SKM-1 (cell line): ENCODE data around the gene WDR86.

Experiments
- DNase-seq: peaks from one replicate; lab custom pipeline; 2025; ENCODE audit not compliant: unreplicated experiment; lab: John Stamatoyannopoulos, UW

WDR86 gene

DNA sequence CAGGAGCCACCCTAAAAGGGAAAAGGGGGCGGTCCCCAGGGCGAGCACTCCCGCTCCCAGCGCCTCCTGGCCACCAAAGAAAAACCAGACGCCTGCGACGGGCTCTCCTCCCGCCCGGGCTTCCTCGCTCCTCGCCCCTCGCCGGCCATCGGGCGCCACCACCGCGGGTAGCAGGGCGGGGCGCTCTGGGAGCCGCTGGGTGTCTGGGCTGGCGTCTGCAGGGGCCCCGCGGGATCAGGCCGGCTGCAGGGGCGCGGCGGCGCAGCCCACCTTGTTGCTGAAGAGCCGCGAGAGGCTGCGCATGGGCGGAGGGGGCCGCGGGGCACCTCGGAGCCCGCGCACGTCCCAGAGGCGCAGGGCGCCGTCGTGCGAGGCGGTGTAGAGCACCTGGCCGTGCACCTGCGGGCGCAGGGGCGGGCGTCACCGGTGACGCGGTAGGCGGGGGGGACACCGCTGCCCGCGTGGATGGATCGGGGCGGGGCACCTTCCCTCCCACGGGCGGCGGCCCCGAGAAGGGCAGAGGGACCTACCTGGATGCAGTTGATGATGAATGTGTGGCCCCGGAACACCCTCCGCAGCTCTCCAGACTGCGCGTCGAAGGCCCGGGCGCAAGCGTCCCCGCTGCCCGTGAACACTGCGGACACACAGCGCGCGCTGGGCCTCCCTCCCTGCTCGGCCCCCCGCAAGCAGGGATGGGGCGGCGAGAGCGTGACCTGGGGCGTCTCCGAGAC lies 28.3 kb downstream of the WDR86 start:
- no peak for DNase-seq

DNA sequence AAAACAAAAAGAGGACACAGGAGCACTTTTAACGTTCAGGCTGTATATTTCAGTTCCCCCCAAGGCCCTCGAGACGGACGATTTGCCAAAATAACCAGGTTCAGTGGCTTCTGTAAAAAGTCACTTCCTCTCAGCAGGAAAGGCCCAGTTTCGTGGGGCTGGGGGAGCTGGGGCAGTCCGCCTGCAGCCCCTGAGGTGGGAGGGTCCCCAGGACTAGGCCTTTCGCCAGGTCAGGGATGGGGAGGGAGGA lies 28.8 kb downstream of the WDR86 start:
- DNase-seq = no peak

DNA sequence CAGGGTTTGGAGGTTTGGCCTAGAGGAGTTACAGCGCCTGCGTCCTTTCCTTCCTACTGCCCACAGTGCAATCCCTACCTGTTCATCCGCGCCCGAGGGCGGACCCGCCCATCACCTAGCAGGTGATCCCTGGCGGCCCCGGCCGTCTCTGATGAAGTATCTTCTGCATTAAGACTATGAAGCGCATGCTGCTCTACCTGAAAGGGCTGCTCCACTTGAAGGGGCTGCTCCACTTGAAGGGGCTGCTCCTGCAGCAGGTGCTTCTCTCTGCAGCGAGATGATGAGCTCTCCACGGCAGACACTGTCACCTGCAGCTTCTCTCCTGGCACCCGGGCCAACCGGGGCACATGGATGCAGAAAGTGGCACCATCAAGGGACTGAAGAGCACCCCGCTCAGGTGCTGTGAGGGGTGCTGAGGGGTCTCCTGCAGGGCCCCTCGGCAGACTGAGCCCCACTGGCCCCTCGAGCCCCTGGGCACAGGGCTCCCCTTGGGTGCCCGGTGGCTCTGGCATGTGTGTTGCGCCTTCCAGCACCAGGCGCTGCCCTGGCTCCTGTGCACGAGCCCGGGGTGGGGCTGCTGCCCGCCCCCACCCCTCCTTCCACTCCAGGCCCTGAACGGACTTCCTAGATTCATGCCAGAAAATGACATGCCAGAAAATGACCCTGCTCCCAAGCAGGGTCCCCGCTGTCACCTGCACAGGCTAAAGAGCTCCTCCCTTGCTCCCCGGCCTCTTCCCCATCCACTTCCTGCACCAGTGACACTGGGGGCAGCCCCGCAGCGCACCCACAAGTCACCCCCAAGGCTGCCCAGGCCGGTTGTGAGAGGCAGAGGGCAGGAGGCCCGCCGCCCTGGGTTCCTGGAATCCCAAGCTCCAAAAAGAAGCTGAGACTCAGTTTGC lies 29.4 kb downstream of the WDR86 start:
- DNase-seq = no peak

DNA sequence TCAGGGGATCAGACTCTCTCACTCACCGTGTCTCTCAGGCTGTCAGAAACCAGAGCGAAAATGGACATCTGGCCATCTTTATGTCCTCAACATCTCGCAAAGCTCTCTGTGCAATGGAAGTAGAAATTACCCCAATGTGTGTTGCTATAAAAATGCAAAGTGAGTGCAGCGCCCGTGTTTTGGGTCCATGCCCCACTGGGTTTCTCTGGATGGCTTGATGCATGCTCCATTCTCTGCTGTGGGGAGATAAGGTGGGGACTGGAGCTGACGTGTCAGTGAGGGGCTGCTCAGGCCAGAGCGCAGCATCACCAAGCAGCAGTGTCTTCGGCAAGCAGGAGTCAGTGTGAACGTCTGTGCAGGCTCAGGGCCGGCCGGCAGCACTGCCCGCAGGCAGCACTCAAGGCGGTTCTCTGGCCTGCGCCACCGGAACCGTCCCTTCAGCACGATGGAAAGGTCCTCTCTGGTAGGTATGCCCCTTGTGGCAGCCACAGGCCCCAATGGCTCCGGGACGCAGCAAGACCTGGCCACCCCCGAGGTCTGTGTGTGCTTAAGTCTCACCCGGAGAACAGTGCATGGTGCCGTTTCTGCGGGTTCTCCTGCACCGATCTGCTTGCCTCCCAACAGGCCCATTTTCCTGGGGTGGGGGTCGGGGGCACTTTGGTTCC lies 30.2 kb downstream of the WDR86 start:
- DNase-seq = no peak

- no peak for DNase-seq
Observed at GRCh38 chr7:151379193-151379520, 30.7 kb downstream of the WDR86 start.

DNA sequence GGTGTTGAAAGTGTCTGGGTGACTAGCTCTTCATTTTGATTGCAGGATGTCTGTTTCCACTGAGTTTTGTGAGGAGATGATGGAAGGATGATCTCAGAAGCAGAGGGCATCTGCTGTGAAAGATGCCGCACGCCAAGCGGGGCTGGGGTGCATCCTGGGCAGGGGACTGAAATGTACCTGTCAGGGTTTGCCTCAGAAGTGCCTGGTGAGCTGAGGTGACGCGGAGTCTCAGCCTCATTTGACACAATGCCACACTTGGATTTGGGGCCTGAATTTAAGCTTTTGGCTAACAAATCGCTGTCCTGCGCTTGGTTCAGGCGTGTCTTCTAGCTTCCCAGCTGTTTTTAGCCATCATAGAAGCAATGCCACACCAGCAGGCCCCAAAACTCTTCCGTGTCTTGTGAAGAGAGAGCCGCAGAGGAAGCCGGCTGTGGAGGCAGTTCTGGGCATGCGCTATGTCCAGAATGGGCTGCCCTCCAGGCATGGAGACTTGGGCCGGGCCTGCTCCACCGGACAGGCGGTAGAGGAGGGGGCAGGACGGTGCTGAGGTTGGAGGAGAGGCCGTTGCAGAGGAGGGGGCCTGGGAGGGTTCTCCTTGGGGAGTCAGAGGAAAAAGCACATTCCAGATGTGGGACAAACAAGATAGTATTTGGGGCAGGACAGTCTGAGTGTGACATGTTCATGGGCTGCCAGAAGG lies 31.2 kb downstream of the WDR86 start:
- DNase-seq = no peak

DNA sequence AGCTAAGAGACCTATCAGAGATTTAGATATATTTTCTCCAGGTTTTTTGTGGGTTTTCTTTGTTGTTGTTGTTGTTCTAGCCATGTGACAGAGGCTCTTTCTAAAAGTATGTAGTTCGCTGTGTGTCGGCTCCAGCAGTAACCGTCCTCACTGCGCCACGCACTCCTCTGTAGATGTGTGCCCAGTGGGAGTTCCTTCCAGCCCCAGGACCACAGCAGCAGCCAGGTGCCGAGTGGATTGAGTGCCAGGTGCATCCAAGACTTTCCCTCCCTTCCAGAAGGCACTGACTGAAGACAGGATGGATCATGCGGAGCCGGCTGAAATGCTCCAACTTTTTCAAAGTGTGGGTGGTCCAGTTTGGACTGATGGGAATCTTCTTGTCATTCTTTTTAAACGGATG lies 31.8 kb downstream of the WDR86 start:
- DNase-seq = no peak

DNA sequence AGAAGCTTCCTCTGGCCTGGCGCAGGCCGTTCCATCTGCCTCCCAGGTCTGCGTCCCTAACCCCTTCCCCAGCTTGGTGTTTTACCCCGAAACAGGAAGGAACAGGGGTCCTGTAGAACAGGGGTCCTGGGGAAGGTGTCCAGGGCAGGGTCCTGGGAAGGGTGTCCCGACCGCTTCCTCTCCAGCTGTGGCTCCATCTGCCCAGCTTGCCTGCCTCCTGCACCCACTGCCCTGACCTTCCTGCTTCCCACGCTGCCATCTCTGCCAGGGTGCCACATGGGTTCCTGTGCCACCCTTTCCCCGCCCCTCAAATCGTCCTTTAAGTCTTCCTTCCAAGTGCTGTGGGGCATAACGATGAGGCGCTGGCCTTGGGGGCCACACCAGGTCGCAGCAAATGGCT lies 32.4 kb downstream of the WDR86 start:
- no peak for DNase-seq

- DNase-seq = no peak
Observed at GRCh38 chr7:151376218-151376902, 33.5 kb downstream of the WDR86 start.

GRCh38 chr7:151375530-151376217 lies 34.2 kb downstream of the WDR86 start:
- no peak for DNase-seq

- DNase-seq = no peak
Observed at GRCh38 chr7:151374726-151375125, 35.1 kb downstream of the WDR86 start.

- no peak for DNase-seq
Observed at GRCh38 chr7:151374139-151374538, 35.7 kb downstream of the WDR86 start.

GRCh38 chr7:151373599-151373998 lies 36.2 kb downstream of the WDR86 start:
- no peak for DNase-seq

GRCh38 chr7:151372612-151373265 lies 37.1 kb downstream of the WDR86 start:
- DNase-seq = no peak

DNA sequence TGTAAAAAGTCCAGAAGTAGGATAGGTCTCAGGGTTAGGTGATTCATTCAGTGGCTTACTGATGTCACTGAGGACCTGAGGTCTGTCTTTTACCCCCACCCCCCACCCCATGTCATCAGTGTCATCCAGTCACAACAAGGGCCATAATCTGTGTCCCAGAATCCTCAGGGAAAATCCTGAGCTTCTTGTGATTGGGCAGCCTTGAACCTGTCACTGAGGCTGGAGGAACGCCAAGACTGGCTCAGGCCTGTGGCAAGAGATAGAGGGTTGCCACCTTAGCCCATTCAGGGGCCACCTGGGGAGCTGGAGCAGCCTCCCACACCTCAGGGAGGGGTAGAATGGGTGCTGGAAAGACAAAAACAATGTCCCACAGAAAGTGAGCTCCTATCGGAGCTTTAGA lies 38.6 kb downstream of the WDR86 start:
- no peak for DNase-seq

- DNase-seq = no peak
Observed at GRCh38 chr7:151368136-151368571, 41.7 kb downstream of the WDR86 start.

DNA sequence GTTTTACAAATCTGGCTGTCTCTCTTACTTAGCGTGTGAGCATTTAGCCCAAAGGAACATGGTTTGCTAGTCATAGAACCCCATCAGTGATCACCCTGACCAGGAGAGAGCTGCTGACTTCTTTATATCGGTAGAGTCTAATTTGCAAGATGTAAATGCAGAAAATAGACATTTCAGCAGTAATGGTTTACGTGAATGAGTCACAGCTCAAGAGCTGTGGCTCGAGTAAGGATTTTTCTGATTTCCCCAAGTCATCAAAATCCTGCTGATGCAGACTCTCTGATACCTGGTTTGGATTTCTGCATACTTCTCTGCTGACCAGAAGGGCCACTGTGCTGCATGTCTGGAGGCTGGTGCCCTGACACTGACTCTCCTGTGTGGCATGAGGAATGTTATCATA lies 42.6 kb downstream of the WDR86 start:
- DNase-seq = no peak

GRCh38 chr7:151366880-151367222 lies 43.0 kb downstream of the WDR86 start:
- DNase-seq = no peak

DNA sequence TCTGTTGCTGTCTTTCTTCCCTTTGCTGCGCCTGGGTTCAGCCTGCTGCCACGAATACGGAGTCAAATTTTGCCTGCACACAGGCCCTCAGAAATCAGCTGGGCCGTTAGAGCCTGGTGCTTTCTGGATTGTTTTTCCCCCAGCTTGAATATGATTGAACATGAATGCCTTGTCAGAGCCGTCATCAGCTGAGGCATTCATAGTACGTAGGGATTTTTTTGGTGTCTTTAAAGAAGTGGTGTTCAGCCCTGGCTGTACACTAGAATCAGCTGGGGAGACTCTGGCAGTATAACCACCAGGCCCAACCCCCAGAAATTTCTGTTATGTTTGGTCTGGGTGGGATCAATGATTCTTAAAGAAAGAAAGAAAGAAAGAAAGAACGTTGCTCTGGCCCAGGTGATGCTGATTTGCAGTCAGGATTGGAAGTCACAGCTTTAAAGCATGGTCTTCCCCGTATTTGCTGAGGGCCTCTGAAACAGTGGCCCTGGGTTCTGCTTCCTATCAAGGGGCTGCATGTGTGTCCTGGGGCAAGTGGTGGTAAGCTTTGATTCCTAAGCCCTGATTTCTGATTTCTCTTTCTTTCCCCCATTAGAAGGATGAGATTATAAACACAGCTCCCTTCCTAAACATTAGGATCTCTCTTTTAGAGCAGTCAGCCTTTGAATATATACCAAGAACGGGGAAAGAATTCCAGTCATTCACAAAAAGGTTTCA lies 43.5 kb downstream of the WDR86 start:
- DNase-seq = no peak
